Osteocyte (in vitro differentiated cells): ENCODE measurements around the gene FAM234B. TPM values are rescaled to one million over a fixed set of nuclear protein-coding genes. Genes with fewer than 3 reads are reported as not detected.

Experiments used
- DNase-seq: peaks from one replicate; pipeline ENCODE4 v3.0.0; 2021; ENCODE audit warnings: mixed read lengths; ENCODE audit not compliant: unreplicated experiment; ENCODE audit errors: extremely low spot score
- H3K27ac Mint-ChIP-seq: one replicate; pipeline ENCODE4 v1.8.0; 2021; ENCODE audit warnings: mild to moderate bottlenecking, mixed read lengths; ENCODE audit not compliant: unreplicated experiment
- H3K27me3 Mint-ChIP-seq: one replicate; pipeline ENCODE4 v1.8.0; 2021; ENCODE audit warnings: mixed read lengths; ENCODE audit not compliant: unreplicated experiment
- H3K36me3 Mint-ChIP-seq: one replicate; pipeline ENCODE4 v1.8.0; 2021; ENCODE audit warnings: mixed read lengths; ENCODE audit not compliant: unreplicated experiment
- H3K4me1 Mint-ChIP-seq: one replicate; pipeline ENCODE4 v1.8.0; 2021; ENCODE audit warnings: mixed read lengths; ENCODE audit not compliant: unreplicated experiment
- H3K4me3 Mint-ChIP-seq: one replicate; pipeline ENCODE4 v1.8.0; 2021; ENCODE audit warnings: mild to moderate bottlenecking, moderate library complexity, mixed read lengths; ENCODE audit not compliant: unreplicated experiment
- H3K9me3 Mint-ChIP-seq: one replicate; pipeline ENCODE4 v1.8.0; 2021; ENCODE audit warnings: mixed read lengths; ENCODE audit not compliant: unreplicated experiment
- total RNA-seq: library from RNA; stranded (reverse); gene quantifications from 2 replicates; pipeline ENCODE4 v1.2.1, GENCODE V29; 2021
- TF ChIP-seq, protein P1 (sequence below): fragments of 200-600 bp; sonication (generic); IDR thresholded peaks from 2 replicates; pipeline ENCODE4 v1.5.0; 2021; ENCODE audit warnings: antibody characterized with exemption, mild to moderate bottlenecking, moderate library complexity

FAM234B gene
- total RNA-seq, 1 donor from 2014 or later: 5.0 TPM

DNA sequence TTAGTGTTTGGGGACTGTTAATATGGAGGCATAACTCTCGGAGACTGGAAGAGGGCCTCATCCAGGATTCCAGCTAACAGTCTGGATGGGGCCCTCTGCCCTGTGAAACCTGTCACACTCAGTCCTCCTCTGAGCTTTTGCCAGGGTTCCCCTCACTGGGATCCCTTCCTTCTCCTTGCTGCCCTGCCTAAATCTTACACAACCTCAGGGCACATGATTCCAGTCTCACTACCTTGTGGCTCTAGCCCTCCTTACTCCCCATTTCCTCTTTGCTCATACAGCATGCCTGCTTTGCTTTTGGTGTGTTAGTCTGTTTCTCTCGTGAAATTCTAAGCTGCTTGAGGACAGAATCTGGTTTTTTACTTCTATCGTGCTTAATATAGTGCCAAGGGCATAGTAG lies 60.2 kb downstream of the FAM234B start:
- H3K27ac Mint-ChIP-seq: no peak overlapping the region
- TF ChIP-seq, protein P1, sequence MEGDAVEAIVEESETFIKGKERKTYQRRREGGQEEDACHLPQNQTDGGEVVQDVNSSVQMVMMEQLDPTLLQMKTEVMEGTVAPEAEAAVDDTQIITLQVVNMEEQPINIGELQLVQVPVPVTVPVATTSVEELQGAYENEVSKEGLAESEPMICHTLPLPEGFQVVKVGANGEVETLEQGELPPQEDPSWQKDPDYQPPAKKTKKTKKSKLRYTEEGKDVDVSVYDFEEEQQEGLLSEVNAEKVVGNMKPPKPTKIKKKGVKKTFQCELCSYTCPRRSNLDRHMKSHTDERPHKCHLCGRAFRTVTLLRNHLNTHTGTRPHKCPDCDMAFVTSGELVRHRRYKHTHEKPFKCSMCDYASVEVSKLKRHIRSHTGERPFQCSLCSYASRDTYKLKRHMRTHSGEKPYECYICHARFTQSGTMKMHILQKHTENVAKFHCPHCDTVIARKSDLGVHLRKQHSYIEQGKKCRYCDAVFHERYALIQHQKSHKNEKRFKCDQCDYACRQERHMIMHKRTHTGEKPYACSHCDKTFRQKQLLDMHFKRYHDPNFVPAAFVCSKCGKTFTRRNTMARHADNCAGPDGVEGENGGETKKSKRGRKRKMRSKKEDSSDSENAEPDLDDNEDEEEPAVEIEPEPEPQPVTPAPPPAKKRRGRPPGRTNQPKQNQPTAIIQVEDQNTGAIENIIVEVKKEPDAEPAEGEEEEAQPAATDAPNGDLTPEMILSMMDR: no peak
- DNase-seq: no peak
- no peak overlapping the region for H3K4me3 Mint-ChIP-seq
- no peaks in the 10 kb centered on the region for H3K9me3 Mint-ChIP-seq
- H3K4me1 Mint-ChIP-seq: peaks cover 35% of the 10 kb centered on the region
- no peaks in the 10 kb centered on the region for H3K27me3 Mint-ChIP-seq
- H3K36me3 Mint-ChIP-seq: no peaks in the 10 kb centered on the region

DNA sequence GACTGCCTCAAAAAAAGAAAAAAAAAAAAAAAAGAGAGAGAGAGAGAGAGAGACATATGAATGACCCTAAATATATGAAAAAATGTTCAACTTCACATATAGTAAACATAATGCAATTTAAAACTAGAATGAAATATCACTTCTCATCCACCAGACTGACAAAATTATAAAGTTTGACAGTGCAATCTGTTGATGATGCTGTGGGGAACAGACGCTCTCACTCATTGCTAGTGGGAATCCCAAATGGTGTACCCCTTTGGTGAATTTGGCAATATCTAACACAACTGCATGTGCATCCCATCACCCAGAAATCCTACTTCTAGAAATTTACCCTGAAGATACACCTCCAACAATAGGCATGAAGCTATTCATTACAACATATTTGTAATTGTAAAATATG lies 61.6 kb downstream of the FAM234B start:
- Mint-ChIP-seq H3K4me3 (no peak overlapping the region), H3K9me3 (peaks cover 5% of the 10 kb centered on the region), H3K4me1 (peaks cover 21% of the 10 kb centered on the region), H3K36me3 (peaks cover 2% of the 10 kb centered on the region), H3K27me3 (no peaks in the 10 kb centered on the region), H3K27ac (no peak overlapping the region)
- DNase-seq: no peak
- TF ChIP-seq, protein P1: no peak

DNA sequence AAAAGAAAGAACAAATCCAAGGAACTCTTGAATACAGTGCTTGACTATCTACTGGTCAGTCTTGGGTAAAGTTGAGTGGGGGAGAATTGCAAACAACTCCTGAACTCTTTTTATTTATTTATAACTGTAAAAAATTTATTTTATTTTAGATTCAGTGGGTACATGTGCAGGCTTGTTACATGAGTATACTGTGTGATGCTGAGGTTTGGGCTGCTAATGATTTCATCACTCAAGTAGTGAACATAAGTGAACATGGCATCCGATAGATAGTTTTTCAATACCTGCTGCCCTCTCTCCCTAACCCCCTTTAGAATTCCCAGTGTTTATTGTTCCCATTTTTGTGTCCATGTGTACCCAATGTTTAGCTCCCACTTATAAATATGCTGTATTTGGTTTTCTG lies 62.5 kb downstream of the FAM234B start:
- Mint-ChIP-seq H3K9me3 (peaks cover 5% of the 10 kb centered on the region), H3K27ac (no peak overlapping the region), H3K4me1 (peaks cover 18% of the 10 kb centered on the region), H3K36me3 (peaks cover 2% of the 10 kb centered on the region), H3K27me3 (no peaks in the 10 kb centered on the region), H3K4me3 (no peak overlapping the region)
- DNase-seq: no peak
- TF ChIP-seq, protein P1: no peak

DNA sequence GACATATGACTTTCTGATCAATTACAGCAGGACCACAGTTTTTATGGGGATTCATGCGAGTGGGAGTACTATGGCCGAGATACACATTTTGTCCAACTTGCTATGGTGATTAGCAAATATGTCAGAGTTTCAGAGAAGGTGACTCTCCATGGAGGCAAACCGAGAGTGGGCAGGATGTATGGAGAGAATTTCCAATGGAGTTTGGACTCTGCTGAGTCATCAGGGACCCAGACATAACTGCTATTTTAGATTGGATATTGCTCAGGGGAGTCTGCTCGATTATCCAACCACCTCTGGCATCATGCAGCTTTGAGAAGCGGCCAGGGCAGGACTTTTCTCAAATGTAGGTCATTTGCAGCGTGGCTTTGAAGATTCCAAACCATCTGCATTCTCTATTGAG lies 68.8 kb downstream of the FAM234B start:
- Mint-ChIP-seq H3K27me3 (no peaks in the 10 kb centered on the region), H3K4me1 (peaks cover 27% of the 10 kb centered on the region), H3K4me3 (no peak overlapping the region), H3K27ac (no peak overlapping the region), H3K9me3 (peaks cover 5% of the 10 kb centered on the region), H3K36me3 (peaks cover 2% of the 10 kb centered on the region)
- TF ChIP-seq, protein P1: no peak
- DNase-seq: no peak

DNA sequence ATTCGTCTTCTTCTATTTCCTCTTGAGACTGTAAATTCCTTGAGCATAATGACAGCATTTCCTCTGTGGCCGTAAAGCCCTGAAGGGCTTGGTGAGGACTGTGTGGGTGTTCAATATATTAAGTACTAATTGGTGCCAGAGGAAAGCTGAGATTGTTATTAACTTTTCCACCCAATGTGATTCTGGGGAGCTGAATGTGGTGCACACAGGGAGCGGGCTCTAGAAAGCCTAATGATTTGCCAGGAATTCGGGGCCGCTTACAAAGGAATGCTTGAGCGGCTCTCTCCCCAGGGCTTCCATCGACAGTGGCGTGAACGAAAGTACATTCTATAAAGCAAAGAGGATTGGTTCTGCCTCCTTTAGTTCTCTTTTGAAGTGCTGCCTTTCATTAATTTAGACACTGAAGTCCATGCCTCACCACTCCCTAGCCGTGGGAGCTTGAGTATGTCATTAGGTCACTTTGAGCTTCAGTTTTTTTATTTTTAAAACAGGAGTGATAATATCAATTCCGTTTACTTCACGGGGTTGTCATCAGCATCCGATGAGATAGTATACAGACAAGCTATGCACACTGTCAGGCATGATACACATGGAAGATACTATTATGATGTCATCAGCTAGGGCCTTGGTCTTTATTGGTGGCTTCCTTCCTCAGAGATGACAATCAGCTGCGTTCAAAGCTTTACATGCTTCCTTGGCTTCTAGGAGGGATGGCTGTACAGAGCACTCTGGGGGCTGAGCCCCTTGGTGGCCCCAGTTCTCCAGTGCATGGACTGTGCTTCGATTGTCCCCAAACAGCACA lies 70.3 kb downstream of the FAM234B start:
- H3K4me1 Mint-ChIP-seq: peaks cover 32% of the 10 kb centered on the region
- TF ChIP-seq, protein P1: no peak
- no peaks in the 10 kb centered on the region for H3K27me3 Mint-ChIP-seq
- DNase-seq: no peak
- peak overlapping the region; percentile 80 for H3K27ac Mint-ChIP-seq
- peaks cover 2% of the 10 kb centered on the region for H3K36me3 Mint-ChIP-seq
- H3K9me3 Mint-ChIP-seq: peaks cover 5% of the 10 kb centered on the region
- peak overlapping the region; percentile 36 for H3K4me3 Mint-ChIP-seq
